HG03342 (cell line): ENCODE measurements around the gene LSP1.

Source experiments
- ATAC-seq: cut with Tn5 transposase; IDR thresholded peaks from one replicate; pipeline ENCODE4 v1.9.1; 2021; ENCODE audit warnings: mild to moderate bottlenecking, moderate library complexity; ENCODE audit not compliant: unreplicated experiment

LSP1 gene

DNA sequence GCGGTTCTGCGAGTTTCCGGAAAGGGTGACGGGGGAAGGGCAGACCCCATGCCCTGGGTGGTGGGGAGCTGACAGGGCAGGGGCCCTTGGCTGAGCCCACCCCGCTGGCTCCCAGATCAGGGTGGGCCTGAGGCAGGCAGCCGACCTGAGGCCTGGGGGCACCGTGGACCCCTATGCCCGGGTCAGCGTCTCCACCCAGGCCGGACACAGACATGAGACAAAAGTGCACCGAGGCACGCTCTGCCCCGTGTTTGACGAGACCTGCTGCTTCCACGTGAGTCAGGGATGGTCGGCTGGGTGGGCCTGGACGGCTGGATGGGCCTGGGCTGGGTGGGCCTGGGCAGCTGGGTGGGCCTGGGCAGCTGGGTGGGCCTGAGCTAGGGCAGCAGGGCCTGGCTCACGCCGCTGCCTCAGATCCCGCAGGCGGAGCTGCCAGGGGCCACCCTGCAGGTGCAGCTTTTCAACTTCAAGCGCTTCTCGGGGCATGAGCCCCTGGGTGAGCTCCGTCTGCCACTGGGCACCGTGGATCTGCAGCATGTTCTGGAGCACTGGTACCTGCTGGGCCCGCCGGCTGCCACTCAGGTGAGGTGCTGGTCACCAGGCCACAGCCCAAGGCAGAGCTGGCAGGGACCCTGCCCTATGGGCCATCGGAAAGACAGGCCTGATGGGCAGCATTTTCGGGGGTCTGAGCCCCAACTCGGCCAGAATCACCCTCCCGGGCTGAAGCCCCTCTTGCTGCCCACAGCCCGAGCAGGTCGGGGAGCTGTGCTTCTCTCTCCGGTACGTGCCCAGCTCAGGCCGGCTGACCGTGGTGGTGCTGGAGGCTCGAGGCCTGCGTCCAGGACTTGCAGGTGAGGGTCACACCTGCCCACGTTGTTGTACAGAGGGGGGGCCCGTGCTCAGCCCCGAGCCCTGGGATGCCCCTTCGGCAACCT, 16.6 kb upstream of the LSP1 start:
- ATAC-seq, result no peak

DNA sequence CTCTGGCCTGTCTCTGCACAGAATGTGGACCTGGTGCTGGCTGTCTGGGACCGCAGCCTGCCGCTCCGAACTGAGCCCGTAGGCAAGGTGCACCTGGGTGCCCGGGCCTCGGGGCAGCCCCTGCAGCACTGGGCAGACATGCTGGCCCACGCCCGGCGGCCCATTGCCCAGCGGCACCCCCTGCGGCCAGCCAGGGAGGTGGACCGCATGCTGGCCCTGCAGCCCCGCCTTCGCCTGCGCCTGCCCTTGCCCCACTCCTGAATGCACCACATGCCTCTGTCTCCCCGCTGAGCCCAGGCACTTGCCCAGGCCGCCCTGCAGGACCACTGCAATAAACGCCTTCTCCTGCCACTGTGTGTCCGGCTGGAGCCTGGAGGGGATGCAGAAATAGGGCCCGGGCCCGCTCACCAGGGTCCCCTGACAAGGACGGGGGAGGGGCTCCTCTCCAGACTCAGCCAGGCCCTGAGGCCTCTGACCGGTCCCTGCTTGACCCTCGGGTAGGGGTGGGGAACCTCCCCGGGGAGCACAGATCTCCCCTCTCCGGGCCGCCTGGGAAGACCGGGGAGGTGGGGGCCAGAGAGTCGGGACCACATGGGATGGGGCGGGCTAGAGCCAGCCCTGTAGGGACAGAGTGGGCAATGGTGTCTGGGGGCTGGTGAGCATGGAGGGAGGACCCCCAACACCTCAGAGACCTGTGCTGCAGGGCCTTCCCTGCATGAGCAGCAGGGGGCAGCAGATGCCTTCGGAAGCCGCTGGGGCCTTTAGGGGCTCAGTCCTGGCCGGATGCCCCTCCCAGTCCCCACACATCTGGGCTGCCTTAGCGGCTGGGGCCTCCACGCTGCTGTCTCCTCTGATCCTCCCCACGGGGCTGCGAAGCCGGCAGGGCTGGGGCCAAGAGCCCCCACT, 15.5 kb upstream of the LSP1 start:
- peak; percentile 58 for ATAC-seq

DNA sequence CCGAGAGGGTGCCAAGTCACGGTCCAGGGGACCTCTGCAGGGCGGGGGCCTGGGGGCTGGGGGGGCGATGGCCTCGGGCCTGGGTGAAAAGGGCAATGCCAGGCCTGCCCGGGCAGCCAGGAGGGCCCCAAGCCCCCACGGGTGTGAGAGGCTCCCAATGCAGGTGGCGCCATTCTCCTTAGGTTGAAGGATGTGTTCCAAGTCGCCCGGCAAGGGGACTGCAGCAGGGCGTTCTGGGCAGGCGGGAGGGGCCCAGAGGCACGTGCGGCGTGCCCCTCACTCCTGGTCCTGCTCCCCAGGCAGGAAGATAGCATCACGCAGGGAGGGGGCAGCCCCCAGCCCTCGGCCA, 14.8 kb upstream of the LSP1 start:
- ATAC-seq, result peak; percentile 6

DNA sequence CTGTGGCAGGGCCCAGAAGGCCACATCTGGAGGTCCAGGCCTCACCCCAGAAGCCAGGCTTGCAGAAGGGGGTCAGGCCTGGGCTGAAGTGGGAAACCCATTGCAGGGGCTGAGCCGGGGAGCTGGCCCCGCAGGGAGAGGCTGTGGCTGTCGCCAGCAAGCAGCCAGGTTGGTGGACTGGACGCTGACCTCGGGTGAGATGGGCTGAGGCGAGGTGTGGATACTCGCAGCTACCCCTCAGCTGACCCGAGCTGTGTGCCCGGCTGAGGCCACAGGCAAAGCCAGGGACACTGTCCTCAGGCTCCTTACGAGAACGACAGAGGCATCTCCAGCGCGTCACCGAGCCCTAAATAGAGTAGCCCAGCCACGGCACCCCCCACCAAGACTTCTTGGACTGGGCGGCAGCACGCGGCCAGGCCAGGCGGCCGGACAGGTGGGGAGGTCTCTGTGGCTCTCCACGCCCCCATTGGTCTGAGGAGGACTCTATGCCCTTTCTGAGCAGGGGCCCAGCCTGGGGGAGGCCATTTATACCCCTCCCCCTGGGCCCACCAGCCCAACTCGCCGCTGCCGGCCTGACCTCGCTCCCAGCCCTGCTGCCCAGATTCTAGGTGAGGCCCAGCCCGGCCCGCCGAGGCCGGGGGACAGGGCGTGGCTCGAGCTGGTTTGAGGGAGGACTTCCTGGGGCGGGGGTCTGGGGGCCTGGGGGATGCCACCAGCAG, 14.3 kb upstream of the LSP1 start, which contains the start of gene TNNI2:
Gene TNNI2, plus strand, starts transcription at position 556 of the 719 bp plus-strand sequence. CDS start 716 bp downstream, outside the sequence.
- ATAC-seq, result no peak

DNA sequence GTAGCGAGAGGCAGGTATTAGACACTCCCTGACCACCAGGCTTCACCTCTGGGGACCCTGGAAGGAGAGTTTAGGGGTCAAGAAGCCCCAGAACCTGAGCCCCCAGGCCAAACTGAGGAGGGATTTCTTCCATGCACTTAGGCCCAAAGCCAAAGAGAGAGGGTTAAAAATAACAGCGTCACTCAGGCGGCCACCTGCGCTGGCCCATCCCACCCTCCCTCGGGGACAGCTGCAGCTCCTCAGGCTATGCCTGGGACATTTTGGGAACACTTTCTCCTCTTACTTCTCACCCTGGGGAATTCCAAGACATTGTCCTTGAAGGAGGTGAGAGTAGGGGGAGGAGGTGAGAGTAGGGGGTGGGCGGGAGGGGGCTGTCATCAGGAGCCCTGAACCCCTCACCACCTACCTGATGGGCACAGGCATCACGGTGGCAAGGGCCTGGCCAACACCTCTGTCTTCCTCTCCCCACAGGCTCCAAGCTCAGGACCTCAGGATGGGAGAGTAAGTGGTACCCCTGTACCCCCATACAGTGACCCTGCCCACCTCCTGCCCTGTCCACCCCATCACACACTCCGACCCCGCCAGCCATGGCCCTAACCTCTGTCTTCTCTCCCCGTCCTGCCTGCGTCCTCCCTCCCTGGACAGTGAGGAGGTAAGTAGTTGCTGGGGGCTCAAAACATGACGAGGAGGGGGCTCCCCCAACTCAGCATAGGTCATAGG, 13.5 kb upstream of the LSP1 start:
- ATAC-seq, result no peak

DNA sequence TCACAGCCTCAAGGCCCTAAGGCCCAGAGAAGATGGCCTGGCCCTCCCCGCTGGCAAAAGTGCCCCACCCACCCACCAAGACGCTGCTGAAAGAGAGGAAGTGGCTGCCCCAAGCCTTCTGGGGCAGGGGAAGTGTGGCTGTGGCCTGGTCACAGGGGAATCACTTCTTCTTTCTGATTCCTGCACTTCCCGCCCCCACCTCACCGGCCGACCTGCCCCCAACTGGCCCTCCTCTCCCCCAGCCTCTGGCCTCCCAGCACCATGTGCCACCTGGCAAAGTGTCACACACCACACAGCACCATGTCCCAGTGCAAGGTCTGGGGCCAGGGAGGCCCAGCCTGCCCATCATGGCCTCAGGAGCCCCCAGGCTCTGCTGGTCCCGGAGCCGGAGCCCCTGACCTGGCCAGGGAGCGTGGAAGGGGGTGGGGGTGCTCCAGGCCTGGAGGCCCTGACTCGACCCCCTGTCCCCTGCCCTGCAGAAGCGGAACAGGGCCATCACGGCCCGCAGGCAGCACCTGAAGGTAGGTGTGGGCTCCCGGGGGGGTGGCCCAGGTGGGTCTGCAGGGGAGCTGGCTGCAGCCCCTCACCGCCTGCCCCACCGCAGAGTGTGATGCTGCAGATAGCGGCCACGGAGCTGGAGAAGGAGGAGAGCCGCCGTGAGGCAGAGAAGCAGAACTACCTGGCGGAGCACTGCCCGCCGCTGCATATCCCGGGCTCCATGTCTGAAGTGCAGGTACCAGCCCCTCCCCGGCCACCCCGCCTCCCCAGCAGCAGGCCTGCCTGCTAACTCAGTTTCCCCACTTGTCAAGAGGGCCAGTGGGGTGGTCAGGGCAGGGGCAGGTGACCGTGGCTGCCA, 12.7 kb upstream of the LSP1 start:
- no peak for ATAC-seq

DNA sequence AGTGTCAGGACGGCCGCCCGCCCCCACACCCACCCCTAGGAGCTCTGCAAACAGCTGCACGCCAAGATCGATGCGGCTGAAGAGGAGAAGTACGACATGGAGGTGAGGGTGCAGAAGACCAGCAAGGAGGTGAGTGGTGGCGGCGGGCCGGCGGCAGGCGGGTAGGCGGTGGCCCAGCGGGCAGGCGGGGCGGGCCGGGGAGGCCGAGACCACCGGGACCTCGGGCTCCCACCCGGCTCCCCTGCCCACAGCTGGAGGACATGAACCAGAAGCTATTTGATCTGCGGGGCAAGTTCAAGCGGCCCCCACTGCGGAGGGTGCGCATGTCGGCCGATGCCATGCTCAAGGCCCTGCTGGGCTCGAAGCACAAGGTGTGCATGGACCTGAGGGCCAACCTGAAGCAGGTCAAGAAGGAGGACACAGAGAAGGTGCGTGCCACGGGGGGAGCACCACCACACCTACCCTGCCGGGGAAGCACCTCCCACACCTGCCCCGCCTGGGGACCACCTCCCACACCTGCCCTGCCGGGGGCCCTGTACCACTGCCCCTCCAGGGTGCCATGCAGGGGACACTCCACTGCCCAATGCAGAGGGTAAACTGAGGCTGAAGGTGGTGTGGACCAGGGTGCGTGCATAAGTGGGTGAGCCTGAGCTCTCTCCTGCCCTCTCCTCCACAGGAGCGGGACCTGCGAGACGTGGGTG, 12.0 kb upstream of the LSP1 start:
- ATAC-seq, result no peak

DNA sequence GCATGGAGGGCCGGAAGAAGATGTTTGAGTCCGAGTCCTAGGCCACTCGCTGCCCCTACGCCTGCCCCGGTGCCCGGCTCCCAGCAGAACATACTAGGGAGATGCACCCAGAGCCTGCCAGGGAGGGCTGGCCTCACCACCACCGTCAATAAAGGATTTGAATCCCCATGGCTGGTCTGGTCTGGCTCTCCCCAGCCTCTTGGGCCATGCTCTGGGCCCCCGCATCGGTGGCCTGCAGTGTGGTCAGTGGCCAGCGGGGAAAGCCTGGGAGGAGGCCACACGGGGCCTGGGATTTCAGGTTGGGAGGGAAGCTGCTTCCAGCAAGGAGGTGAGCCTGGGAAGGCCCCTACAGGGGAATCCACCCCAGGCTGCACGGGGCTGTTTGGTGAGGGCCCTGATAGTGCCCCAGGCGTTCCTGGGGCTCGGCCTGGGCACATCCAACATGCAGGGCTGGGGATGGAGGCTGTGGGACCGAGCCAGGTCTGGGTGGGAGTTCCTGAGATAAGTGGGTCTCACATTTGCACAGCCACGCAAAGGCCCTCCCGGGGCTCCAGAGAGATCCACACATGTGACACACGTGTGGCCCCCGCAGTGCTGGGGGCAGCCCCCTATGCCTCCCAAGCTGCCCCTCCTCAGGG, 11.3 kb upstream of the LSP1 start:
- ATAC-seq, result no peak

DNA sequence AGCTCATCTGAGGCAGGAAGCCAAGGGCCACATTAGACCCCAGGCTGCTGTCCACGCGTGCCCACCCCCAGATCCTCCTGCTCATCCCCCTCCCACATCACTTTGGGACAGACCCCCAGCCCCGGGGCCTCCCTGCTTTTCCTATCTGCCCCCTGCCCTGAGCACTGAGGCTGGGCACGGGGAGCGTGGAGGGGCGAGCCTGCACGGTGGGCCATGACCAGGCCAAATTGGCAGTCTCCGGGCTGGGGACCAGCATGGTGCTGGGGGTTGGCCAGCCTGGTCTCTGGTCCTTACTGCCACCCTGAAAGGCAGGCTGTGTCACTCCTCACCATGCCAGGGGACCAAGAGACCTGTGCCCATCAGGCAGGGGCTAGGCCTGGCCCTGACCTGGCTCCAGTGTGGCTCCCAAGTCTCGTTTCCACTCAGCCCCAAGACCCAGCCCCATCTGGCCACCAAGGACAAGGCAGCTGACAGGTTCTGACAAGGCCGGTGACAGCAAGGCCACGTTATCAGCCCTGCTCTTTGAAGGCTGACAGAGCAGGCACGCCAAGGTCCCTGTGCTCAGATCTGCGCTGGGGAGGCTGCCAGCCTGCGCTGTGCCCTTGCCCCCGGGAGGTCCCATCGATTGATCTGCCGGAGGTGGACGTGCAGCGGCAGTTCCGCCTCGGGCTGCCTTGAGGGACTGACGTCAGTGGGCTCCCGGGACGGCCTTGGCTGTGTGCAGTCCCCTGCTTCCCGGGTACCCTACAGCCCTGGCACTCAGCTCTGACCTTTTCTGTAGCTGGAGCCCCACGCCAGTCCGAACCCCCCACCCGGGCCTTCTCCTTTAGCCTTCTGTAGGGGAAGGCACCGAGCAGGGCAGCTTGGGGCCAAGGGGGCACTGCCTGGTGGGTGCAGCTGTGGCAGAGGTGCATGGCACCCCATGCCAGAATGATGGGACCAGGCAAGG, 10.5 kb upstream of the LSP1 start:
- ATAC-seq, result no peak

DNA sequence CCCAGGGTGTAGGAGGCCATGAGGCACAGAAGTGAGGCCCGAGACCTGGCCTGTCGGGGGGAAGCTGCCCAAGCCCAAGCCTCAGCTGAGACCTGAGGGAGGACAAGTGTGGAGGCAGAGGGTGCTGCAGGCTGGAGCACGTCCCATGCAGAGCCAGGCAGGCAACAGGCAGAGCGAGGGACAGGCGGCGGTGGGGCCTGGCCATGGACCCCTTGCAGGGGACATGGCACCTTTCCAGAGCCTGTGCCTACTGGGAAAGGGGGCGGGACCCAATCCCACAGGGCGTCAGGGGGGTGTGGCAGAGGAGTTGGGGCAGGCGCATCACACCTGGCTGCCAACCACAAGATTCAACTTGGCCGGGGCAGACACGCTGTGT, 9.8 kb upstream of the LSP1 start:
- no peak for ATAC-seq

DNA sequence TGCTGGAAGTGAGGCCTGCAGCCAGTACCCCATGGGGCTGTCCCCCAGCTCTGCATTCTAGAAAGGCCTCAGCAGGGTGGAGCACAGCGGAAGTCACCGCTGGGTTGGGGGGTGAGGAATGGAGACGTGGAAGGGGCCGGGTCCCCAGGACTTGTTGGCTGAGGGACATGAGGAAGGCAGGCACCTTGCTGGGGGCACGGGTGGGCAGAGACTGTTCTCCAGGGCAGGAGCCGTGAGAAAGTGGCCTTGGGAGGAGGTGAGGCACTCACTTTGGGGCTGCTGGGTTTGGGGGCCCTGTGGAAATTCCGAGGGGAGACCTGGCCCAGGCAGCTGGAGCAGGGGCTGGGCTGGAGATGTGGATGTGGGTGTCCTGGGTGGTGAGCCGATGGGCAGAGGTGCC, 9.1 kb upstream of the LSP1 start:
- no peak for ATAC-seq

DNA sequence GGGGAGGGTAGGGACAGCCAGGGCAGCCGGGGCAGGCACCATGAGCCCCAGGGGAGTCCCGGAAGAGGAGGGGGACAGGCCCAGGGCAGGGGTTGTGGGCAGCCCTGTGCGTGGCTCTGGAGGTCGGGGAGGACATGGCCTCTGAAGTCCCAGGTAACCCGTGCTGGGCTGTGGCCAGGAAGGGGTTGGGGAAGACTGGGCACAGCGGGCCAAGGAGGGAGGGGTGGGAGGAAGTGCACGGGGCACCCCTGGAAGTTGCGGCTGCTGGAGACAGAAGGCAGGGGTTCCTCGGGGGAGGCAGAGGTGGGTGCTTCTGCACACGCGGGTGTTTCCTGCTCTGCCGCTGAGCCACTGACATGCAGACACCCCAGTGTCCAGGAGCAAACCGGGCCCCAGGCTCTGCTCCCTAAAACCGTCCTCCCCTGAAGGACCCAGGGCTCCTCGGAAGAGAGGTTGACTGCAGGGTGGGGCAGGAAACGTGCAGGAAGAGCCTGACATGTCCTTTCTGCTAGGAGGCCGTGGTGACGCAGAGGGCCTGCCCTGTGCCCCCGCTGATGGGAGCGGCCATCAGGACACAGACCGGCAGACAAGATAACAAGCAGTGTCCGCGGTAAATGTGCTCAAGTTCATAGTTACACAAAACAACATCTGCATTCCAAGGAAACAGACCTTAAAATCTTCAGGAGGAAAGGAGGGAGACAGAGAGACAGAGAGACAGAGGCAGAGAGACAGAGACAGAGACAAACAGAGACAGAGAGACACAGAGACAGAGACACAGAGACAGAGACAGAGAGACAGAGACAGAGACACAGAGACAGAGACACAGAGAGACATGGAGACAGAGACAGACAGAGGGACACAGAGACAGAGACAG, 8.4 kb upstream of the LSP1 start:
- no peak for ATAC-seq

DNA sequence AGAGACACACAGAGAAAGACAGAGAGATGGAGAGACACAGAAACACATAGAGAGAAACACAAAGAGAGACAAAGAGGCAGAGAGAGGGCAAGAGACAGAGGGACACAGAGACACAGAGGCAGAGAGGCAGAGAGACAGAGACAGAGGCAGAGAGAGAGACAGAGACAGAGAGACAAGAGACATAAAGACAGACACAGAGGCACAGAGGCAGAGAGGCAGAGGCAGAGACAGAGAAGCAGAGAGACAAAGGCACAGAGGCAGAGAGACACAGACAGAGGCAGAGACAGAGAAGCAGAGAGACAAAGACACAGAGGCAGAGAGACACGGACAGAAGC, 7.8 kb upstream of the LSP1 start:
- ATAC-seq, result no peak

DNA sequence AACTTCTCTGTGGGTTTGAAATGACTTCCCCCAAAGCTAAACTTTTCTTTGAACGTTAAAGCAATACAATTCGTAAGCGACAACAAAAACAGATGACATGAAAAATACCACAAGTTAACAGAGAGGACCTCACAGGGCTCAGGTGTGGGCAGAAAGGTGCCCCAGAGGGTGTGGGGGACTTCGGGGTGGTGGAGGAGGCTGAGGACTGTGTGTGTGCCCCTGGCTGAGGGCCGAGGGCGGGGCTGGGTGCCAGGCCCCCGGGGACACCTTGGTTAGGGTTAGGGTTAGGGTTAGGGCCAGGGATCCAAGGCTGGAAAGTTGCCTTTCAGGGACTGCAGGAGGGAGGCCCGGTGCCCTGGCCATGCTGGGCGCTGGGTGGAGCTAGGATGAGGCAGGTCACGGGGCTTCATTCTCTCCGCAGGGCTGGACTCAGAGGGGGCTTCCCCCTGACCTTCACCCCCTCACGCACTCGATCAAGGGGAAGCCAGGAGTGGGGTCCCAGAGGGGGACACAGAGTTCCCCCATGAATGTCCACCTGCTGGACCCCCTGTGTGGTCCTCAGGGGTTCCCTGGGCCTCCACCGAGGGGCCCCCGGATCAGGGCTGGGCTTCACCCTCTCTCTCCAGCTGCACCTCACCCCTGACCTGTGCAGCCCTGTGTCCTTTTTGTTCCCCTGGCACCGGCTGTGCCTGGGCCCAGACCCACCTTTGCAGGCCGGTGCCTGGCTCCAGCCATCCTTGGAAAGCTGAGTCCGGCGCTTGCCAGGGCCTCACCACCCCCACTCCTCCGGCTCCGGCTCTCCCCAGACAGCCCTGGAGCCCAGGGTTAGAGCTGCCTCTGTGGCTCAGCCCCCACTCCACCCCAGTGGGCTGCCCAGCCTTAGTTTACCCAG, 7.1 kb upstream of the LSP1 start:
- ATAC-seq, result no peak

DNA sequence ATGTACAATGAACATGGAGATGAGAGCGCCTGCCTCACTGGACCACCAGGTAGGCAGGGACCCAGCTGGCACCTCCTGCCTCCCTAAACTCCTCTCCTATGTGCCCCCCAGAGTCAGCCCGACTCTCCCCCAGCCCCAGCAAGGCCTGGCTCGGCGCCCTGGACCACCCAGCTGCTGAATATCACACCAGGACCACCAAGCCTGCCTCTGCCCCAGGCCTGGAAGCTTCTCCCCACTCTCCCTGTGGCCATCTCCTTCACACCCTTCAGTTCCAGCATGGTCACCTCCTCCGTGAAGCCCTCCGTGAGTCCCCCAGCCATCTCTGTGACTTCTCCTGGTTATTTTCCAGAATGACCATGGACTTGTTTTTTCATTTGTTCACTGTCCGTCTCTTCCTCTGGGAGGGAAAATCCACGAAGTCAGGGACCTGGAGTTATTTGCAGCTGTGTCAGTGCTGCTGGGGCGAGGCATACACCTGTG, 6.4 kb upstream of the LSP1 start:
- ATAC-seq, result no peak
